ENCODE measurements around the gene TLK2.
A peak's percentile ranks its signal among the peaks of the same experiment; 100 is the strongest.

TLK2 gene

GRCh38 chr17:62627219-62627903, 148.7 kb downstream of the TLK2 start, which contains the start of gene MRC2 (continued):
- TF ChIP-seq ZBTB10 (tag by site-specific recombination; IDR thresholded peaks at IDR 0.05) (peak; percentile 46; the same call in 1 of the 2 replicates), ZBTB8A (tag by site-specific recombination; IDR thresholded peaks at IDR 0.05) (peak; percentile 78), PBX3 (CRISPR knock-in tag; IDR thresholded peaks at IDR 0.05) (peak; percentile 63; the same call in 1 of the 2 replicates), PRDM10 (tag by site-specific recombination; IDR thresholded peaks at IDR 0.05) (peak; percentile 97), KLF8 (tag by site-specific recombination; IDR thresholded peaks at IDR 0.05) (peak; percentile 61; the same call in 1 of the 2 replicates), ZNF366 (tag by site-specific recombination; conservative IDR thresholded peaks at IDR 0.05) (peak; percentile 65), PATZ1 (tag by site-specific recombination; IDR thresholded peaks at IDR 0.05) (peak; percentile 64), ZNF629 (tag by site-specific recombination; IDR thresholded peaks at IDR 0.05) (peak; percentile 75), ZNF501 (tag by site-specific recombination; IDR thresholded peaks at IDR 0.05) (no peak), PRDM1 (tag by site-specific recombination; IDR thresholded peaks at IDR 0.05) (peak; percentile 34; the same call in 1 of the 2 replicates), AEBP2 (tag by site-specific recombination; IDR thresholded peaks at IDR 0.05; ENCODE audit: borderline replicate concordance) (no peak), ZNF223 (tag by site-specific recombination; IDR thresholded peaks at IDR 0.05) (no peak), ZBTB26 (tag by site-specific recombination; optimal IDR thresholded peaks at IDR 0.05) (peak; percentile 62), SP2 (tag by site-specific recombination; IDR thresholded peaks at IDR 0.05) (peak; percentile 82), ZNF280D (tag by site-specific recombination; IDR thresholded peaks at IDR 0.05) (no peak), KLF17 (tag by site-specific recombination; IDR thresholded peaks at IDR 0.05) (no peak; the same call in 1 of the 2 replicates), GLIS1 (tag by site-specific recombination; IDR thresholded peaks at IDR 0.05) (peak; percentile 79), ZBTB21 (tag by site-specific recombination; IDR thresholded peaks at IDR 0.05) (0 out of 2 replicates have a peak, but pooled peaks have one; percentile 12), EGR2 (tag by site-specific recombination; IDR thresholded peaks at IDR 0.05; ENCODE audit: low read depth) (peak; percentile 91), ZNF639 (tag by site-specific recombination; IDR thresholded peaks at IDR 0.05) (no peak)

Data from HEK293 (cell line).